SJCRH30 (cell line): Measurements from ENCODE around the gene KDM4B. TPM values are rescaled to one million over a fixed set of nuclear protein-coding genes. Genes with fewer than 3 reads are reported as not detected.
A peak's percentile ranks its signal among the peaks of the same experiment; 100 is the strongest.
"Not testable (repeated sequence)": the region's sequence is repeated elsewhere in the genome, so short reads cannot be mapped to it uniquely, and the experiment has no call there.

Experiments used
- DNase-seq, 2 experiments: peaks; one replicate each; pipeline ENCODE4 v3.0.0-alpha.2; 2015 to 2020
- H3K27ac ChIP-seq: fragments of 250-450 bp; sonication (Bioruptor Pico); 2 replicates; pipeline ENCODE4 v1.5.1; 2020; ENCODE audit warnings: mild to moderate bottlenecking, moderate library complexity
- H3K27me3 ChIP-seq: fragments of 250-450 bp; sonication (Bioruptor Pico); 2 replicates; pipeline ENCODE4 v1.5.1; 2020; ENCODE audit warnings: mild to moderate bottlenecking, moderate library complexity
- H3K36me3 ChIP-seq: fragments of 250-450 bp; sonication (Bioruptor Pico); 2 replicates; pipeline ENCODE4 v1.5.1; 2020; ENCODE audit warnings: mild to moderate bottlenecking, moderate library complexity
- H3K4me1 ChIP-seq: fragments of 250-450 bp; sonication (Bioruptor Pico); 2 replicates; pipeline ENCODE4 v1.5.1; 2020; ENCODE audit warnings: mild to moderate bottlenecking, moderate library complexity
- H3K4me3 ChIP-seq: fragments of 250-450 bp; sonication (Bioruptor Pico); 2 replicates; pipeline ENCODE4 v1.5.1; 2020; ENCODE audit warnings: mild to moderate bottlenecking, moderate library complexity
- H3K9me3 ChIP-seq: fragments of 250-450 bp; sonication (Bioruptor Pico); replicated peaks from 2 replicates; pipeline ENCODE4 v1.5.1; 2020; ENCODE audit warnings: mild to moderate bottlenecking, moderate library complexity
- total RNA-seq: library from RNA; depleted of rRNA; stranded (reverse); fragments of >200 nt; shearing (Covaris generic); gene quantifications from 2 replicates; pipeline ENCODE4 v1.2.3, GENCODE V29; 2014; rRNA removed

KDM4B gene
- total RNA-seq, 1 experiment from 2014 or later, result 16.2 TPM

- no peaks in the 10 kb centered on the region; the same call in 1 of the 2 replicates for H3K4me1 ChIP-seq
- no peaks in the 10 kb centered on the region for H3K27me3 ChIP-seq
- peak; percentile 18 to 25 for DNase-seq
- no peak overlapping the region for H3K27ac ChIP-seq
- H3K9me3 ChIP-seq, result no peaks in the 10 kb centered on the region
- no peaks in the 10 kb centered on the region for H3K36me3 ChIP-seq
- H3K4me3 ChIP-seq, result no peak overlapping the region
These were observed 217.6 kb downstream of the KDM4B start for GRCh38 chr19:5186293-5187050.

GRCh38 chr19:5188548-5189317, 219.8 kb downstream of the KDM4B start:
- Histone ChIP-seq H3K27ac (no peak overlapping the region), H3K27me3 (no peaks in the 10 kb centered on the region), H3K36me3 (no peaks in the 10 kb centered on the region), H3K4me1 (peaks cover 11% of the 10 kb centered on the region; the same call in 1 of the 2 replicates), H3K4me3 (no peak overlapping the region), H3K9me3 (no peaks in the 10 kb centered on the region)
- no peak for DNase-seq

GRCh38 chr19:5189318-5189607, 220.3 kb downstream of the KDM4B start:
- Histone ChIP-seq H3K27me3 (no peaks in the 10 kb centered on the region), H3K36me3 (no peaks in the 10 kb centered on the region), H3K4me3 (no peak overlapping the region), H3K9me3 (no peaks in the 10 kb centered on the region), H3K4me1 (peaks cover 11% of the 10 kb centered on the region; the same call in 1 of the 2 replicates), H3K27ac (no peak overlapping the region)
- DNase-seq, result no peak

GRCh38 chr19:5191091-5191490, 222.2 kb downstream of the KDM4B start:
- H3K36me3 ChIP-seq, result no peaks in the 10 kb centered on the region
- H3K9me3 ChIP-seq, result no peaks in the 10 kb centered on the region
- H3K27me3 ChIP-seq, result no peaks in the 10 kb centered on the region
- H3K27ac ChIP-seq, result no peak overlapping the region
- H3K4me3 ChIP-seq, result no peak overlapping the region
- peaks cover 11% of the 10 kb centered on the region; the same call in 1 of the 2 replicates for H3K4me1 ChIP-seq
- DNase-seq, result peak; percentile 75

GRCh38 chr19:5192568-5192967, 223.7 kb downstream of the KDM4B start:
- Histone ChIP-seq H3K36me3 (no peaks in the 10 kb centered on the region), H3K9me3 (no peaks in the 10 kb centered on the region), H3K27me3 (no peaks in the 10 kb centered on the region), H3K4me3 (no peak overlapping the region), H3K4me1 (peaks cover 11% of the 10 kb centered on the region; the same call in 1 of the 2 replicates), H3K27ac (no peak overlapping the region)
- DNase-seq, result no peak

- Histone ChIP-seq H3K9me3 (no peaks in the 10 kb centered on the region), H3K4me1 (peaks cover 11% of the 10 kb centered on the region; the same call in 1 of the 2 replicates), H3K27me3 (no peaks in the 10 kb centered on the region), H3K27ac (no peak overlapping the region), H3K36me3 (no peaks in the 10 kb centered on the region), H3K4me3 (no peak overlapping the region)
- DNase-seq, result peak; percentile 45 to 53
These were observed 224.3 kb downstream of the KDM4B start for GRCh38 chr19:5193192-5193591.

GRCh38 chr19:5194641-5195040, 225.7 kb downstream of the KDM4B start:
- H3K4me1 ChIP-seq, result peaks cover 11% of the 10 kb centered on the region; the same call in 1 of the 2 replicates
- H3K9me3 ChIP-seq, result no peaks in the 10 kb centered on the region
- H3K4me3 ChIP-seq, result no peak overlapping the region
- no peaks in the 10 kb centered on the region for H3K36me3 ChIP-seq
- H3K27me3 ChIP-seq, result no peaks in the 10 kb centered on the region
- no peak for DNase-seq
- no peak overlapping the region for H3K27ac ChIP-seq

GRCh38 chr19:5195587-5195986, 226.7 kb downstream of the KDM4B start:
- not testable (repeated sequence) for DNase-seq, H3K27me3 ChIP-seq, H3K27ac ChIP-seq, H3K36me3 ChIP-seq, H3K4me3 ChIP-seq, H3K9me3 ChIP-seq
- H3K4me1 ChIP-seq, result peaks cover 11% of the 10 kb centered on the region; the same call in 1 of the 2 replicates

GRCh38 chr19:5196832-5197231, 227.9 kb downstream of the KDM4B start:
- Histone ChIP-seq H3K4me1 (peaks cover 11% of the 10 kb centered on the region; the same call in 1 of the 2 replicates), H3K4me3 (no peak overlapping the region), H3K27ac (no peak overlapping the region), H3K36me3 (no peaks in the 10 kb centered on the region), H3K27me3 (no peaks in the 10 kb centered on the region), H3K9me3 (peaks cover 5% of the 10 kb centered on the region)
- no peak for DNase-seq

- H3K27ac ChIP-seq, result no peak overlapping the region
- H3K36me3 ChIP-seq, result no peaks in the 10 kb centered on the region
- DNase-seq, result no peak
- H3K9me3 ChIP-seq, result peaks cover 5% of the 10 kb centered on the region
- H3K27me3 ChIP-seq, result no peaks in the 10 kb centered on the region
- H3K4me3 ChIP-seq, result no peak overlapping the region
- H3K4me1 ChIP-seq, result no peaks in the 10 kb centered on the region
These were observed 231.9 kb downstream of the KDM4B start for GRCh38 chr19:5200844-5201243.

GRCh38 chr19:5202553-5202952, 233.6 kb downstream of the KDM4B start:
- Histone ChIP-seq H3K36me3 (no peaks in the 10 kb centered on the region), H3K4me1 (no peaks in the 10 kb centered on the region), H3K9me3 (peaks cover 5% of the 10 kb centered on the region), H3K27ac (no peak overlapping the region), H3K4me3 (no peak overlapping the region), H3K27me3 (no peaks in the 10 kb centered on the region)
- no peak for DNase-seq

Other genes starting within 250 kb of the KDM4B start
- gene DPP9, start 245.3 kb upstream of the KDM4B start, total RNA-seq, result 53.4 and 62.8 TPM in 2 replicates
- gene FEM1A, start 177.4 kb upstream of the KDM4B start, total RNA-seq, result 20.0 and 20.1 TPM in 2 replicates
- gene TICAM1, start 137.4 kb upstream of the KDM4B start, total RNA-seq, result 1.4 TPM in 2 replicates
- gene PLIN3, start 101.4 kb upstream of the KDM4B start, total RNA-seq, result 49.0 and 50.1 TPM in 2 replicates
- not detected in 2 replicates for gene ARRDC5, start 66.2 kb upstream of the KDM4B start, total RNA-seq
- gene UHRF1, start 59.6 kb upstream of the KDM4B start, total RNA-seq, result 228 and 230 TPM in 2 replicates